ENCODE data around the gene KCTD2. TPM values are rescaled to one million over a fixed set of nuclear protein-coding genes. Genes with fewer than 3 reads are reported as not detected.

Gene KCTD2
- total RNA-seq, 4 donors from 2014 or later, result 20.3 to 37.7 (median 29.9) TPM

DNA sequence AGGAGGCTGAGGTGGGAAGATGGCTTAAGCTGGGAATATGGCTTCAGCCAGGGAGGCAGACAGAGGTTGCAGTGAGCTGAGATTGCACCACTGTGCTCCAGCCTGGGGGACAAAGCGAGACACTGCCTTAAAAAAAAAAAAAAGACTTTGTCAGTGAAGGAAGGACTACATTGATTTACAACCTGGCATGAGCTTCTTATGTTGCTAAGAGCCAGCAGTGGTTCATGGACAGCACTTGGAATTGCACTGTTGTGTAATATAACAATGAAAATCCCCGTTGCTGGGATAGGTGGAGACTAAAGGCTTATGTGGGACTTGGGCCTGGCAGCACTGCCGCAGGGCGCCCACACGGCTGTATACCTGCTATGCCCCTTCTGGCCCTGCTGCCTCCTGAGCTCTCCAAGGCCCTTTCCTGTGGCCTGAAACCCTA lies 26.6 kb downstream of the KCTD2 start:
- WGBS, result 69% methylated on average over 5 of the region's 5 CpGs

DNA sequence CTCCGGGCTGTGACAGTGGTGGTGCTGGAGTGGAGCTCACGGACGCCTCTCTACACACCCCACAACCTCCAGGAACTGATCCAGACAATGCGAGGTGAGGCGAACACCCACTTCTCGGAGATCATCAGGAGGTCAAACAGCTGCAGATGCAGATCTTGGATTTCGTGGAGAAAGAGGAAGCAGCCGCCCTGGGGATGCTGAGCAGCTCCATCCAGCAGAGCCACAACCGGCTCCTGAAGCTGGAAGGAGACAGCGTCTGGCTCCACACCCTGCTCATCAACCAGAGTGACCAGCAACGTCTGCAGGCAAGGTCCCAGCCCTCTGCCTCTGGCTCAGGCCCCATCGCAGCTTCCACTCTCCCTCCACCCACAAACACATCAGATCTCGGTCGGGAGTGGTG lies 27.5 kb downstream of the KCTD2 start:
- no peaks in the 10 kb centered on the region for H3K36me3 ChIP-seq
- H3K4me1 ChIP-seq, result peaks cover 14 to 41% (median 21%) of the 10 kb centered on the region in 4 donors
- no peak overlapping the region for H3K4me3 ChIP-seq
- H3K27me3 ChIP-seq, result no peaks in the 10 kb centered on the region
- H3K27ac ChIP-seq (replicated peaks in 1 of 4), result no peak overlapping the region
- H3K9me3 ChIP-seq, result no peaks in the 10 kb centered on the region
- intact Hi-C loops (cut with DNase I), result no loop called here
- TF ChIP-seq POLR2AphosphoS5 (IDR thresholded peaks at IDR 0.05), result no peak
- TF ChIP-seq POLR2A (IDR thresholded peaks at IDR 0.05; ENCODE audit: low read depth), result no peak
- TF ChIP-seq, protein P1, sequence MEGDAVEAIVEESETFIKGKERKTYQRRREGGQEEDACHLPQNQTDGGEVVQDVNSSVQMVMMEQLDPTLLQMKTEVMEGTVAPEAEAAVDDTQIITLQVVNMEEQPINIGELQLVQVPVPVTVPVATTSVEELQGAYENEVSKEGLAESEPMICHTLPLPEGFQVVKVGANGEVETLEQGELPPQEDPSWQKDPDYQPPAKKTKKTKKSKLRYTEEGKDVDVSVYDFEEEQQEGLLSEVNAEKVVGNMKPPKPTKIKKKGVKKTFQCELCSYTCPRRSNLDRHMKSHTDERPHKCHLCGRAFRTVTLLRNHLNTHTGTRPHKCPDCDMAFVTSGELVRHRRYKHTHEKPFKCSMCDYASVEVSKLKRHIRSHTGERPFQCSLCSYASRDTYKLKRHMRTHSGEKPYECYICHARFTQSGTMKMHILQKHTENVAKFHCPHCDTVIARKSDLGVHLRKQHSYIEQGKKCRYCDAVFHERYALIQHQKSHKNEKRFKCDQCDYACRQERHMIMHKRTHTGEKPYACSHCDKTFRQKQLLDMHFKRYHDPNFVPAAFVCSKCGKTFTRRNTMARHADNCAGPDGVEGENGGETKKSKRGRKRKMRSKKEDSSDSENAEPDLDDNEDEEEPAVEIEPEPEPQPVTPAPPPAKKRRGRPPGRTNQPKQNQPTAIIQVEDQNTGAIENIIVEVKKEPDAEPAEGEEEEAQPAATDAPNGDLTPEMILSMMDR (IDR thresholded peaks at IDR 0.05), result no peak
- TF ChIP-seq EP300 (IDR thresholded peaks at IDR 0.05), result no peak
- no peak for DNase-seq (ENCODE audit: extremely low spot score)
- 90% methylated on average over 2 of the region's 14 CpGs for WGBS

More for the DNA sequence above, 26.6 kb downstream of the KCTD2 start:
- no peak for TF ChIP-seq POLR2A (IDR thresholded peaks at IDR 0.05; ENCODE audit: low read depth)
- no peak for TF ChIP-seq EP300 (IDR thresholded peaks at IDR 0.05)
- no peak for TF ChIP-seq POLR2AphosphoS5 (IDR thresholded peaks at IDR 0.05)
- TF ChIP-seq, protein P1 (IDR thresholded peaks at IDR 0.05), result no peak
- Histone ChIP-seq H3K27me3 (no peaks in the 10 kb centered on the region), H3K27ac (replicated peaks in 1 of 4) (peak overlapping the region in 1 of 4 donors; percentile 39), H3K36me3 (no peaks in the 10 kb centered on the region), H3K9me3 (no peaks in the 10 kb centered on the region), H3K4me1 (peaks cover 13 to 32% (median 21%) of the 10 kb centered on the region in 4 donors), H3K4me3 (no peak overlapping the region)
- no peak for DNase-seq (ENCODE audit: extremely low spot score)
- intact Hi-C loops (cut with DNase I), result no loop called here

DNA sequence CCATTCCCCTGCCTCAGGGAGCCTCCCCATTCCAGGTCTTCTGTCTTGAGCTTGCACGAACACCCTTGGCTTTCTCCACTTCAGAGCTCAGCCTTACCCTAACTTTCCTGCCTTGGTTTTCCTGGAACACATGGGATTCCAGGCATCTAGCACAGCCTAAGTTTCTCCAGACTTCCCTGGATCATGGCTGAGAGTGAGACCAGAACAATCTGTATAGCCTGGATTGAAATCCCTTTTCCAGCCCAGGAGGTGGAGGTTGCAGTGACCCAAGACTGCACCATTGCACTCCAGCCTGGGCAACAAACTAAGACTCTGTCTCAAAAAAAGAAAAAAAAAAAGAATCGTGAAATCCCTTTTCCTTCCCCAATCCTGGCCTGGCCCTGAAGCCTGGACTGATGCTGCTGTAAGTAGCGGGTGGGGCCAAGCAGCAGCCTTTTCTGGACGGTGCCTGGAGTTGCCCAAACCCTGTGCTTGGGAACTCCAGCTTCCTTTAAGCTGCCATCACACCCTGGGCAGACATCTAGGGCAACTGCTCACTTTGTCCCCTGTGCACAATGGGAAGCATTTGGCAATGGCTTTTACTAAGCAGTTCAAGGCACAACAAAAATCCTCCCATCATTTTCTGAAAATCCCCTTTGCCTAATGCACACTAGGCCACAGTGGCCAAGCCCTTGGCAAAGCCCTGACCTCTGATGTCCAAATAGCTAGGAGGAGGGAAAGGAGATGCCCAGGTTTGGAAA lies 28.7 kb downstream of the KCTD2 start:
- no peak for TF ChIP-seq POLR2AphosphoS5 (IDR thresholded peaks at IDR 0.05)
- TF ChIP-seq, protein P1 (IDR thresholded peaks at IDR 0.05), result no peak
- TF ChIP-seq EP300 (IDR thresholded peaks at IDR 0.05), result no peak
- TF ChIP-seq POLR2A (IDR thresholded peaks at IDR 0.05; ENCODE audit: low read depth), result no peak
- peak overlapping the region in 2 of 4 donors; percentile 21 to 88 for H3K27ac ChIP-seq (replicated peaks in 1 of 4)
- 63% methylated on average over 4 of the region's 4 CpGs for WGBS
- H3K9me3 ChIP-seq, result no peaks in the 10 kb centered on the region
- intact Hi-C loops (cut with DNase I), result no loop called here
- H3K4me1 ChIP-seq, result peaks cover 17 to 45% (median 21%) of the 10 kb centered on the region in 4 donors
- H3K4me3 ChIP-seq, result no peak overlapping the region
- H3K36me3 ChIP-seq, result no peaks in the 10 kb centered on the region
- no peaks in the 10 kb centered on the region for H3K27me3 ChIP-seq
- no peak for DNase-seq (ENCODE audit: extremely low spot score)

DNA sequence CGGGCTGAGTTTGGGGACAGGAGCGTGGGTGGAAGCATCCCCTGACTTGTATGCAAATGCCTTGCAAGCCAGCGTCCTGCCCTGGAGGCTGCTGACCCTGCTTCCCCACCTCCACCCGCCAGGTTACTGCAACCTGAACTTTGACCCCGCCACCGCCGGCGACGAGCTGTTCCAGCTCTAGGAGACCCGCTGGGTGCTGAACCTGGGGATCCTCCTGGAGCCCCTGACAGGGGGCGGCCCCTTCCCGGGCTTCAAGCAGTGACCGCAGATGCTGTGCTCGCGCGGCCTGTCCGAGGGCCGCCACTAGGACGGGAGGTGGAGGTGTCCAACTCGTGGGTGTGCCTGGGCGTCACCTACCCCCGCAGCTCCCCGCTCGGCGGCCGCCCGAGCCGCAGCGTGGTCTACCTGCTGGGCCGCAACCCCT lies 30.1 kb downstream of the KCTD2 start:
- no peak for TF ChIP-seq POLR2A (IDR thresholded peaks at IDR 0.05; ENCODE audit: low read depth)
- WGBS, result no CpG with 5 or more reads among the region's 30 CpGs
- H3K4me1 ChIP-seq, result peaks cover 17 to 45% (median 21%) of the 10 kb centered on the region in 4 donors
- DNase-seq (ENCODE audit: extremely low spot score), result no peak
- intact Hi-C loops (cut with DNase I), result no loop called here
- peak overlapping the region; percentile 57 to 63 (median 58) for H3K4me3 ChIP-seq
- H3K36me3 ChIP-seq, result no peaks in the 10 kb centered on the region
- H3K27ac ChIP-seq (replicated peaks in 1 of 4), result peak overlapping the region; percentile 85 to 88 (median 86)
- H3K9me3 ChIP-seq, result no peaks in the 10 kb centered on the region
- H3K27me3 ChIP-seq, result no peaks in the 10 kb centered on the region

DNA sequence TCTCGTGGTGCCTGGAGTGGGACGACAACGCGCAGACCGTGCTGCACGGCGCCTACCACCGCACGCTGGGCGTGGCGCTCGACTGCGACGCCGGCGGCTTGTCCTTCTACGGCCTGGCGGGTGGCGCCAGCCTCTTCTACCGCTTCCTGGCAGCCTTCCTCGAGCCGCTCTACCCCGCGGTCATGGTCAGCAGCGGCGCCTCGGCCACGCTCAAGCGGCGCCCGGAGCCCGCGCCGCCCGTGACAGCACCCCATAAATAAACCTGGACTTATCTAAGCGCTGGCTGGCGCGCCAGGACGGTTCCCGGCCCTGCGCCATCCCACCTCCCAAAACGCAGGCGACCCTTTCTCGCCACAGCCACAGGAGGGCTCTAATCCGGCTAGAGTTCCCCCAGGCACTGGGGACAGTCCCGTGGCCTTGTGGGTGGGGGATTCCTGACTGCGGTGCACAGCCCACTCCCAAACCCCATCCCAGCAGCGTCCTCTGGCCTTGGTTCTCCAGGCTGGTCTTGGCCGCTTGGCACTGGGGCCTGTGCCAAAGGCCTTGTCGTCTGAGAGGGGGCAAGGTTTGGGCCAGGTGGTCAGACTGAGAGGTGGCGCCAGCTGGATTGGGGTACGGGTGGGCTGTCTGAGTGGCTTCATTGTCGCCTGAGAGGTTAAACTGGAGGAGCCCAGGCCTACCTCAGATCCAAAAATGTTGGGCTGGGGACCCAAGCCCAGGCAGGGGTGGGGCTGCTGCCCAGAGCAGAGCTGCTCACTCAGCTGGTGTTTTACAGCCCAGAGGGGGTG lies 30.7 kb downstream of the KCTD2 start:
- Histone ChIP-seq H3K27me3 (no peaks in the 10 kb centered on the region), H3K36me3 (no peaks in the 10 kb centered on the region), H3K4me3 (peak overlapping the region; percentile 57 to 63 (median 58)), H3K9me3 (no peaks in the 10 kb centered on the region), H3K4me1 (peaks cover 17 to 45% (median 21%) of the 10 kb centered on the region in 4 donors), H3K27ac (replicated peaks in 1 of 4) (peak overlapping the region; percentile 85 to 88 (median 86))
- TF ChIP-seq EP300 (IDR thresholded peaks at IDR 0.05) (no peak), POLR2AphosphoS5 (IDR thresholded peaks at IDR 0.05) (peak; percentile 66 to 67), POLR2A (IDR thresholded peaks at IDR 0.05; ENCODE audit: low read depth) (no peak)
- TF ChIP-seq, protein P1 (IDR thresholded peaks at IDR 0.05), result peak; percentile 19 to 30 (median 23)
- peak; percentile 93 for DNase-seq (ENCODE audit: extremely low spot score)
- WGBS, result 11% methylated on average over 22 of the region's 53 CpGs
- intact Hi-C loops (cut with DNase I), result no loop called here

Data from esophagus muscularis mucosa (tissue), 4 donors.